Sigmoid colon (tissue), 4 donors: ENCODE results near the gene ADGRV1.

Source experiments
- EP300 ChIP-seq, 4 donors: sonication (generic); formaldehyde crosslinking; IDR thresholded peaks; one replicate each; pipeline ENCODE4 v1.6.1; 2017; ENCODE audit warnings: antibody characterized with exemption in 4 of 4
- POLR2A ChIP-seq, 2 donors: fragments of 450-650 bp; IDR thresholded peaks; one replicate each; pipeline ENCODE4 v1.6.1; 2016; ENCODE audit warnings: antibody characterized with exemption in 2 of 2, mild to moderate bottlenecking in 2 of 2, moderate library complexity in 2 of 2
- POLR2AphosphoS5 ChIP-seq, 4 donors: sonication (generic); formaldehyde crosslinking; IDR thresholded peaks; one replicate each; pipeline ENCODE4 v1.6.1; 2017; ENCODE audit warnings: antibody characterized with exemption in 4 of 4
- TF ChIP-seq, protein P1 (sequence below), 4 experiments: fragments of 450-650 bp in 3 of 4; fragments of 200-600 bp in 1 of 4; IDR thresholded peaks; one replicate each; pipeline ENCODE4 v1.5.1; 2016 to 2019; ENCODE audit warnings: antibody characterized with exemption in 4 of 4, mild to moderate bottlenecking in 3 of 4, moderate library complexity in 2 of 4

DNA sequence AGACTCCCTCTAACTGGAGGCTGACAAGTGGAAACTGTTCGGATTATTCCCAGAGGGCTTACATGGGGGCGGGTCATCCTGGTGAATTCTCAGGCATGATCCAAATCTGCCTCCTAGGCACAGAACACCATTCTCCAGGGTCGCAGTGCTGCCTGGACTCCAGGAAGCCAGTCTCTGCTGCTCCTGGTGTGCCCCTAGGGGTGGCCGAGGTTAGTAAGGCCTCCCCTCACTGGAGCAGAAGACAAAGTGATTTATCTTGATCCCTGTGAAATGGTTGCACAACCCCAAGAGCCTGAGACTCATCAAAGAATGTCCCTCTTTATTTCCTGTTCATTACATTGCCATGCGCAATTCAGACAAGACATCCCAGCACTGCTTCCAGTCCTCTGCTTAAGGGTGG lies 17.1 kb downstream of the ADGRV1 start:
- TF ChIP-seq POLR2A (IDR thresholded peaks at IDR 0.05) (no peak), POLR2AphosphoS5 (IDR thresholded peaks at IDR 0.05) (no peak), EP300 (IDR thresholded peaks at IDR 0.05) (no peak)
- TF ChIP-seq, protein P1, sequence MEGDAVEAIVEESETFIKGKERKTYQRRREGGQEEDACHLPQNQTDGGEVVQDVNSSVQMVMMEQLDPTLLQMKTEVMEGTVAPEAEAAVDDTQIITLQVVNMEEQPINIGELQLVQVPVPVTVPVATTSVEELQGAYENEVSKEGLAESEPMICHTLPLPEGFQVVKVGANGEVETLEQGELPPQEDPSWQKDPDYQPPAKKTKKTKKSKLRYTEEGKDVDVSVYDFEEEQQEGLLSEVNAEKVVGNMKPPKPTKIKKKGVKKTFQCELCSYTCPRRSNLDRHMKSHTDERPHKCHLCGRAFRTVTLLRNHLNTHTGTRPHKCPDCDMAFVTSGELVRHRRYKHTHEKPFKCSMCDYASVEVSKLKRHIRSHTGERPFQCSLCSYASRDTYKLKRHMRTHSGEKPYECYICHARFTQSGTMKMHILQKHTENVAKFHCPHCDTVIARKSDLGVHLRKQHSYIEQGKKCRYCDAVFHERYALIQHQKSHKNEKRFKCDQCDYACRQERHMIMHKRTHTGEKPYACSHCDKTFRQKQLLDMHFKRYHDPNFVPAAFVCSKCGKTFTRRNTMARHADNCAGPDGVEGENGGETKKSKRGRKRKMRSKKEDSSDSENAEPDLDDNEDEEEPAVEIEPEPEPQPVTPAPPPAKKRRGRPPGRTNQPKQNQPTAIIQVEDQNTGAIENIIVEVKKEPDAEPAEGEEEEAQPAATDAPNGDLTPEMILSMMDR (IDR thresholded peaks at IDR 0.05): no peak
